Uterus (tissue), 4 donors: ENCODE results near the gene TRIO. TPM values are rescaled to one million over a fixed set of nuclear protein-coding genes. Genes with fewer than 3 reads are reported as not detected.

ENCODE experiments used
- DNase-seq, 2 donors: peaks; one replicate each; pipeline ENCODE4 v3.0.0-alpha.2; 2019 to 2020
- H3K27ac ChIP-seq, 2 donors: fragments of 200-600 bp; sonication (generic); 1 replicate in 1 of 2; 2 replicates in 1 of 2; pipeline ENCODE4 v1.5.1; 2016 to 2018
- H3K27me3 ChIP-seq, 2 donors: fragments of 200-600 bp; sonication (generic); one replicate each; pipeline ENCODE4 v1.5.1; 2018 to 2019; ENCODE audit warnings: control low read depth in 1 of 2
- H3K36me3 ChIP-seq, 2 donors: fragments of 200-600 bp; sonication (generic); one replicate each; pipeline ENCODE4 v1.5.1; 2019; ENCODE audit warnings: control low read depth in 1 of 2
- H3K4me1 ChIP-seq, 2 donors: fragments of 200-600 bp; sonication (generic); one replicate each; pipeline ENCODE4 v1.5.1; 2018 to 2019; ENCODE audit warnings: control low read depth in 1 of 2
- H3K4me3 ChIP-seq, 2 donors: fragments of 200-600 bp; sonication (generic); 1 replicate in 1 of 2; 2 replicates in 1 of 2; pipeline ENCODE4 v1.5.1; 2018 to 2019; ENCODE audit warnings: mild to moderate bottlenecking in 1 of 2
- H3K9me3 ChIP-seq, 2 donors: fragments of 200-600 bp; sonication (generic); one replicate each; pipeline ENCODE4 v1.5.1; 2019; ENCODE audit warnings: control low read depth in 1 of 2
- CTCF ChIP-seq, 4 experiments: fragments of 200-600 bp in 2 of 4; fragments of 450-650 bp in 2 of 4; sonication (generic) in 2 of 4; IDR thresholded peaks; one replicate each; pipeline ENCODE4 v1.5.1; 2016 to 2019; ENCODE audit warnings: antibody characterized with exemption in 4 of 4, mild to moderate bottlenecking in 2 of 4, moderate library complexity in 1 of 4
- POLR2A ChIP-seq, 2 donors: fragments of 450-650 bp; IDR thresholded peaks; one replicate each; pipeline ENCODE4 v1.6.1; 2016; ENCODE audit warnings: antibody characterized with exemption in 2 of 2, mild to moderate bottlenecking in 1 of 2, moderate library complexity in 1 of 2
- intact Hi-C: fragments of 100-400 bp; cut with DNase I; formaldehyde crosslinking; loops from one replicate; pipeline ENCODE4 v1.15.1; 2023; ENCODE audit warnings: low total_unique reads
- total RNA-seq, 4 donors: library from RNA; depleted of rRNA in 3 of 4; stranded (reverse); fragments of >200 nt in 3 of 4; gene quantifications; one replicate each; pipeline versions ENCODE4 v1.1.0 to v1.2.4, GENCODE V29; 2014 to 2023
- donor health status: DM: yes; HTN: yes; CAD: no.

The TRIO gene
- total RNA-seq, 4 donors from 2014 or later = 93.5 to 234 (median 207) TPM

- intact Hi-C loops = no loop called here
- no peak for TF ChIP-seq POLR2A (IDR thresholded peaks at IDR 0.05)
- TF ChIP-seq CTCF (IDR thresholded peaks at IDR 0.05) = no peak
- Histone ChIP-seq H3K9me3 (no peaks in the 10 kb centered on the region), H3K27ac (peak overlapping the region in 1 of 2 donors; percentile 47), H3K4me3 (no peak overlapping the region), H3K4me1 (no peaks in the 10 kb centered on the region), H3K36me3 (no peaks in the 10 kb centered on the region), H3K27me3 (no peaks in the 10 kb centered on the region)
- DNase-seq = no peak
Measured at GRCh38 chr5:14415698-14416074, 272.5 kb downstream of the TRIO start.

GRCh38 chr5:14416621-14417275 is 273.6 kb downstream of the TRIO start:
- no peaks in the 10 kb centered on the region for H3K27me3 ChIP-seq
- intact Hi-C loops = no loop called here
- H3K9me3 ChIP-seq = no peaks in the 10 kb centered on the region
- no peaks in the 10 kb centered on the region for H3K36me3 ChIP-seq
- H3K27ac ChIP-seq = peak overlapping the region; percentile 47 to 56
- no peak for TF ChIP-seq POLR2A (IDR thresholded peaks at IDR 0.05)
- no peak for TF ChIP-seq CTCF (IDR thresholded peaks at IDR 0.05)
- no peak overlapping the region for H3K4me3 ChIP-seq
- no peaks in the 10 kb centered on the region for H3K4me1 ChIP-seq
- no peak for DNase-seq

GRCh38 chr5:14417276-14417730 is 274.2 kb downstream of the TRIO start:
- TF ChIP-seq POLR2A (IDR thresholded peaks at IDR 0.05) = no peak
- TF ChIP-seq CTCF (IDR thresholded peaks at IDR 0.05) = no peak
- H3K4me1 ChIP-seq = no peaks in the 10 kb centered on the region
- H3K27me3 ChIP-seq = no peaks in the 10 kb centered on the region
- DNase-seq = no peak
- H3K9me3 ChIP-seq = no peaks in the 10 kb centered on the region
- peak overlapping the region; percentile 47 to 56 for H3K27ac ChIP-seq
- no peak overlapping the region for H3K4me3 ChIP-seq
- intact Hi-C loops = no loop called here
- no peaks in the 10 kb centered on the region for H3K36me3 ChIP-seq

- no peaks in the 10 kb centered on the region for H3K9me3 ChIP-seq
- intact Hi-C loops = no loop called here
- H3K4me1 ChIP-seq = no peaks in the 10 kb centered on the region
- no peaks in the 10 kb centered on the region for H3K36me3 ChIP-seq
- H3K4me3 ChIP-seq = no peak overlapping the region
- DNase-seq = no peak
- no peaks in the 10 kb centered on the region for H3K27me3 ChIP-seq
- H3K27ac ChIP-seq = peak overlapping the region; percentile 47 to 56
- TF ChIP-seq POLR2A (IDR thresholded peaks at IDR 0.05) = no peak
- TF ChIP-seq CTCF (IDR thresholded peaks at IDR 0.05) = no peak
Measured at GRCh38 chr5:14417792-14418765, 274.9 kb downstream of the TRIO start.

GRCh38 chr5:14419686-14420085 is 276.5 kb downstream of the TRIO start:
- no peaks in the 10 kb centered on the region for H3K27me3 ChIP-seq
- H3K36me3 ChIP-seq = no peaks in the 10 kb centered on the region
- H3K4me3 ChIP-seq = no peak overlapping the region
- TF ChIP-seq POLR2A (IDR thresholded peaks at IDR 0.05) (no peak), CTCF (IDR thresholded peaks at IDR 0.05) (no peak)
- no peaks in the 10 kb centered on the region for H3K4me1 ChIP-seq
- DNase-seq = no peak
- H3K9me3 ChIP-seq = no peaks in the 10 kb centered on the region
- H3K27ac ChIP-seq = no peak overlapping the region
- intact Hi-C loops = no loop called here
